OCI-M1 (cell line): ENCODE results near the gene CLIP2.
"Not testable (repeated sequence)": the region's sequence is repeated elsewhere in the genome, so short reads cannot be mapped to it uniquely, and the experiment has no call there.

ENCODE experiments used
- DNase-seq: peaks from one replicate; lab custom pipeline; 2025; lab: John Stamatoyannopoulos, UW

Gene CLIP2

GRCh38 chr7:74332373-74333176, 43.4 kb downstream of the CLIP2 start:
- no peak for DNase-seq

DNA sequence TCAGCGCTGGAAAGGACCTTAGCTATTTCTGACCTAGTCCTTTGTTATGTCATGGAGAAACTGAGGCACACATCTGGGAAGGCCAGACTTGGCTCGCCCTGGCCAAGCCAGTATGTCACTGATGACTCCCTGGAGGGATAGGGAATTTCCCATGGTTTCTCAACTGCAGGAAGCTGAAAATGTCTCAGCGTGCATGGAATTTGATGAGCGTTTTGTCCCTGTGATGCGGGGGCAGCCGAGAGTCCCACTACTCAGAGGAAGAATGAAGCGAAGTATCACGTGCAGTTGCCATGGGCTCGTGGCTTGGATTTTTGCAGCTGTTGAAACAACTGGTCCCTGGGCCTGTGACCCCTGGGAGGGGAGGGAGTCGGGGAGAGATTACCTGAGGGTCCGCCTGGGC, 44.8 kb downstream of the CLIP2 start:
- no peak for DNase-seq

GRCh38 chr7:74337926-74338325, 48.7 kb downstream of the CLIP2 start:
- DNase-seq, result no peak

DNA sequence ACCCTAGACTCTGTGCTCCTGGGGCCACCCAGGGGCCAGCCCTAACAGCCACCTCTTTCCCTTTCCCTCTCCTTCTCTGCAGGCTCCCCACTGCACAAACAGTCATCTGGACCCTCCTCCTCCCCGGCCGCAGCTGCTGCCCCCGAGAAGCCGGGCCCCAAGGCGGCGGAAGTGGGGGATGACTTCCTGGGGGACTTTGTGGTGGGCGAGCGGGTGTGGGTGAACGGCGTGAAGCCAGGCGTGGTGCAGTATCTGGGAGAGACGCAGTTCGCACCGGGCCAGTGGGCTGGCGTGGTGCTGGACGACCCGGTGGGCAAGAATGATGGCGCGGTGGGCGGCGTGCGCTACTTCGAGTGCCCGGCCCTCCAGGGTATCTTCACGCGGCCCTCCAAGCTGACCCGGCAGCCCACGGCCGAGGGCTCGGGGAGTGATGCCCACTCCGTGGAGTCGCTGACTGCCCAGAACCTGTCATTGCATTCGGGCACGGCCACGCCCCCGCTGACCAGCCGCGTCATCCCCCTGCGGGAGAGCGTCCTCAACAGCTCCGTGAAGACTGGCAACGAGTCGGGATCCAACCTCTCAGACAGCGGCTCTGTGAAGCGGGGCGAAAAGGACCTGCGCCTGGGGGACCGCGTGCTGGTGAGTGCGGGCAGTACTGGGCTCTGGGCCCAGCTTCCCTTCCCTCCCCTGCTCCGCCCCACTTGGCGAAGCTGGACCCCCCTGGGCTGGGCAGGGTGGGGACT, 49.3 kb downstream of the CLIP2 start:
- DNase-seq, result no peak

GRCh38 chr7:74339648-74340047, 50.4 kb downstream of the CLIP2 start:
- DNase-seq, result not testable (repeated sequence)

GRCh38 chr7:74343281-74344131, 54.3 kb downstream of the CLIP2 start:
- no peak for DNase-seq

DNA sequence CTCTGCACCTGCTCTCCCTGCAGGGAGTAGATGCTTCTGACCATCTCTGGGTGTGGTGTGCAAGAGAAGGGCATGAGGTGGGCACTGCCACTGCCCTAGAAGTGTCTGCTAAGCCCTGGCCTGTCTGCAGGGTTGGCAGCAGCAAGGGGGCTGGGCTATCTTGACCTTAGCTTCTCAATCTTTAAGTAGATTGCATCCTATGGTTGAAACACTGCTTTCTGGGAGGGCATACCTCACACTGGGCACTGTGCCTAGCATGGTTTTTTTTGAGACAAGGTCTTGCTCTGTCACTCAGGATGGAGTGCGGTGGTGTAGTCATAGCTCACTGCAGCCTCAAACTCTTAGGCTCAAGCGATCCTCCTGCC, 54.9 kb downstream of the CLIP2 start:
- no peak for DNase-seq

DNA sequence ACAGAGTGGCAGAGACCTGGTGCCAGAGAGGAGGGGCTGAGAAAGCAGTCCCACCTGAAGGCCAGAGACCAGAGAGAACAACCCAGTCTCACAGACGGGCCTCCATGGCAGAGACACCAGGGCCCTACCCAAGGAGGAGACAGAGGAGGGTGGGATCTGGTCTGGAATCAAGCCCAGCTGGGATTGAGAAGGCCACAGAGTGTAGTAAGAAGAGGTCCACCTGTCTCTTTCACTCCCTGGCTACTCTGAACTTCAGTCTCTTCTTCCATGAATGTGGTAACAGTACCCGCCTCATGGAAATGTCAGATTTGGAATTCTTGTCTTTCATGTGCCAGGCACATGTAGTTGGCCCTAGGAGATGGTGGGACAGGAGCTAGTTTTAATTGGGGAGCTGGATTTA, 55.6 kb downstream of the CLIP2 start:
- no peak for DNase-seq

GRCh38 chr7:74345970-74346369, 56.8 kb downstream of the CLIP2 start:
- no peak for DNase-seq

- DNase-seq, result no peak
These were observed 60.4 kb downstream of the CLIP2 start for GRCh38 chr7:74349621-74350020.

- no peak for DNase-seq
These were observed 61.5 kb downstream of the CLIP2 start for GRCh38 chr7:74350751-74351150.

- no peak for DNase-seq
These were observed 62.6 kb downstream of the CLIP2 start for GRCh38 chr7:74351836-74352235.

DNA sequence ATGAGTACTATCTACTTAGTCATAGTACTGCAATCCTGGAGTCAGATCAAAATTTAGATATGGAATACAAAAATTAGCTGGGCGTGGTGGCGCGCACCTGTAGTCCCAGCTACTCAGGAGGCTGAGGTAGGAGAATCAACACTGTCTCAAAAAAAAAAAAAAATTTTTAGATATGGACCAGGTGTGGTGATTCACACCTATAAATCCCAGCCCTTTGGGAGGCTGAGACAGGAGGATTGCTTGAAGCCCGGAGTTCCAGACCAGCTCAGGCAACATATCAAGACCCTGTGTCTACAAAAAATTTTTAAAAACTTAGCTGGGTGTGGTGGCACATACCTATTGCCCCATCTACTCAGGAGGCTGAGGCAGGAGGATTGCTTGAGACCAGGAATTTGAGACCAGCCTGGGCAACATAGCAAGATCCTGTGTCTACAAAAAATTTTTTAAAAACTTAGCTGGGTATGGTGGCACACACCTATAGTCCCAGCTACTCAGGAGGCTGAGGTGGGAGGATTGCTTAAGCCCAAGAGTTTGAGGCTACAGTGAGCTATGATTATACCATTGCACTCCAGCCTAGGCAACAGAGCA, 63.4 kb downstream of the CLIP2 start:
- not testable (repeated sequence) for DNase-seq

DNA sequence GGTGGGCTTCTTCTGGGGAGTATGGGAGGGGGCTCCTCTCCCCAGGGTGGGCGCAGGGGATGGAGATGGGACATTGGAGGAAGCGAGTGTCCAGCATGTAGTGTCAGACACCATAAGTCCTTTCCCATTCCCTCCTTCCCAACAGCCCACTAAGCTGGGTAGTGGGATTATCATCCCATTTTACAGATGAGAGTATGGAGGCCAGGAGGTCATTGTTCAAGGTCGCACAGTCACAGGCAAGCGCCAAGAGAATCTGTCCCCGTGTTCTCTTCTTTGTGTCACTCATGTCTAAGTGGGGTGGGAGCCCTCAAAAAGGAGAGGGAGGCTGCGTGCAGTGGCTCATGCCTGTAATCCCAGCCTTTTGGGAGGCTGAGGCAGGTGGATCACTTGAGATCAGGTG, 64.8 kb downstream of the CLIP2 start:
- no peak for DNase-seq

DNA sequence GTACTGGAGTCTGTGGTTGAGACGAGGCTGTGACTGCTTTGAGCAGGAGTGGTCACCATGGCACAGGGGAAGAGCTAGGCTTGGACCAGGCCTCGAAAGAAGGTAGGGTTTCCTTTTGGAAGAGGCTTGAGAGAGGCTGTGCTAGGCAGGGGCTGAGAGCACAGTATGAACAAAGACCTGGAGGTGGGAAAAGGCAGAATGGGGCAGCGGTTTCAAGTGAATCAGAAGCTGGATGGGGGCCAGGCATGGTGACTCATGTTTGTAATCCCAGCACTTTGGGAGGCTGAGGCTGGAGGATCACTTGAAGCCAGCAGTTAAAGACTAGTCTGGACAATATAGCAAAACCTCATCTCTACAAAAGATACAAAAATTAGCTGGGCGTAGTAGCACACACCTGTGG, 65.9 kb downstream of the CLIP2 start:
- DNase-seq, result peak; percentile 82

DNA sequence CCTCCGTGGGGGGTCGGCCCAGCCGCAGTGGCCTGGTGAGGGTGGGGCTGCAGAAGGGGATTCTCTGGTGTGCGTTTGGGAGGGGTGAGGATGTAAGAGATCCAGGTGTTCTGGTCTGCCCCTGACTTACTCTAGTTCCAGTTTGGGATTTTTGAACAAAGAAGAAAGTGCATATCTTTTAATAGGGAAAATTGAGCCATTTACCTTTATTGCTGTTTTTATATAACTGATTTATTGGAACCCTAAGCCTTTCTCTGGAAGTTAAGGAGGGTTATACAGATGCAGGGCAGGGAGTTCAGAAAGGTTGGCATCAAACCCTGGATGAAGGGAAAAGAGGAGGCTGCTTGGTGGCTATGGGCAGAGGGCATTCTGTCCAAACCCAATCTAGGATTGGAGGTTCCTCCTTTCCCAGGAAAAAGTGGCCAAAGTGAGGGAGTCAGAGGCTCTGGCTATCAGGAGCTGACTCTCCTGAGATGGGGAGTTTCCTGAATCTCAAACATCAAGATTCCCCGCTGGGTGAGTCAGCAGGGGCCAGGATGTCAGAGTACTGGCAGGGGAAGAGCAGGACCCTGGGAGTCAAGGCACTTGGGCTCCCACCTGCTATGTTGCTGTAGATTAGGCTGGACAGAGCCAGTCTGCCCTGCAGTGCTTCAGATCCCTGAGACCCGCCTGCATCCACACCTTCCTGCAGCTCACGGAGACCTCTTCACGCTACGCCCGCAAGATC, 67.5 kb downstream of the CLIP2 start:
- no peak for DNase-seq

- DNase-seq, result no peak
These were observed 70.8 kb downstream of the CLIP2 start for GRCh38 chr7:74360008-74360407.

GRCh38 chr7:74362266-74362665, 73.1 kb downstream of the CLIP2 start:
- DNase-seq, result no peak

DNA sequence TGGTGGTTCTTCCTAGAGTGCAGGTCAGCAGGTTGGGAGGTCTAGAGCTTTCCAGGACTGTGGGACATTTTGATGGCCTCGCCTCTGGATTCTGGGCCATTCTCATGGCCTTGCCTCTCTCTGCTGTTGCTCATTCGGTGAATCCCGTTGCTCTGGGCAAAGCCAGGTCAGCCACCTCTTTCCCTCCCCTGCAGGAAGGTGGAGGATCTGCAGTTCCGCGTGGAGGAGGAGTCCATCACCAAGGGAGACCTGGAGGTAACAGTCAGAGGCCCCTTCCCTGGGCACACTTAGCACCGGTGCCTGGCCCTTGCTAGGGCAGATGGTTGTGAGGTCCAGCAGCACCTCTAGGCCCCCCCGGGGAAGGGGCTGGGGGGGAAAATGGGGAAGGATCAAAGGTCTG, 74.9 kb downstream of the CLIP2 start:
- no peak for DNase-seq

- DNase-seq, result peak; percentile 90
These were observed 76.3 kb downstream of the CLIP2 start for GRCh38 chr7:74365322-74366022.
